ENCODE data around the gene IL4I1.

The IL4I1 gene

DNA sequence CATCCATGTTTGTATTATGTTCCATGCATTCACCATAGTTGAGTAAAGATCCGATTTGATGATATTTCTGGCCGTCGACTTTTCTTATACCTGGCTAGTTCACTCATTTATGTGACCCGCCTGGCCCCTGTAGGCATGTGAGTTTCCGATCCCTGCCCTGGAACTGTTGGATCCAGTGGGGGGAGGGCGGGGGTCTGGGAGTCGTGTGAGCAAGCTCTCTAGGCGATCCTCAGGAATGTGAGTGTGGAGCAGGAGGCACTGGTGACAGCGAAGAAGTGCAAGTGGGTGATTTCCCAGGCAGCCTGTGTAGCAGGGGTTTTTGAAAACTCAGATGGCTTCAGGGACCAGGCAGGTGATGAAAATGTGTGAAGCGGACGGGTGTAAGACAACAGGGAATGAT lies 56.4 kb downstream of the IL4I1 start:
- ChIA-PET CTCF (no interaction called here), POLR2A (no interaction called here)
- DNase-seq (ENCODE audit: extremely low spot score): no peak
- no peak for TF ChIP-seq CTCF (IDR thresholded peaks at IDR 0.05; ENCODE audit: control extremely low read depth, extremely low read depth, low read depth, missing control alignments)

DNA sequence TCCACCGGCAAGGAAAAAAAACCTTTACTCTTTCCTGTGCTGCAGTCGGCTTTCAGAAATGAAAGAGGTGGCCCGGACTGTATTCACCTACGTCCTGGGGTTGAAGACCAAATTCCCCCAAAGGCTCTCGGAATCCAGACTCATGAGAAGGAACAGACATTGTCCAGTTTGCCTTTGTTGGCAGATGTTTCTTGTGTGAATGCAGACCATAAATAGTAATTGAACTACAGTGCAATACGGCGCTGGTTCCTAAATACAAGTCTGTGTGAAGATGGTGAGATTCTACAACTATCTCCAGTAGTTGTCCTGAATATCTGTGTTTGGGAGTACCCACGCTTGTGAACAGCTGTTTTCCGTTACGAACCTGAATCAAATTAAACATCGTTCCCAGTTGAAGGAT lies 57.0 kb downstream of the IL4I1 start:
- no peak for TF ChIP-seq CTCF (IDR thresholded peaks at IDR 0.05; ENCODE audit: control extremely low read depth, extremely low read depth, low read depth, missing control alignments)
- CTCF ChIA-PET: interaction anchor here (1.9 kb wide), 1 partner anchor 11 kb away, joined by 4 read pairs; no protein-coding TSS in a partner anchor
- DNase-seq (ENCODE audit: extremely low spot score): no peak
- POLR2A ChIA-PET: no interaction called here
